Measurements from ENCODE around the gene TMEM132C. TPM values are rescaled to one million over a fixed set of nuclear protein-coding genes. Genes with fewer than 3 reads are reported as not detected.

The TMEM132C gene
- total RNA-seq, 2 experiments from 2014 or later: not detected

DNA sequence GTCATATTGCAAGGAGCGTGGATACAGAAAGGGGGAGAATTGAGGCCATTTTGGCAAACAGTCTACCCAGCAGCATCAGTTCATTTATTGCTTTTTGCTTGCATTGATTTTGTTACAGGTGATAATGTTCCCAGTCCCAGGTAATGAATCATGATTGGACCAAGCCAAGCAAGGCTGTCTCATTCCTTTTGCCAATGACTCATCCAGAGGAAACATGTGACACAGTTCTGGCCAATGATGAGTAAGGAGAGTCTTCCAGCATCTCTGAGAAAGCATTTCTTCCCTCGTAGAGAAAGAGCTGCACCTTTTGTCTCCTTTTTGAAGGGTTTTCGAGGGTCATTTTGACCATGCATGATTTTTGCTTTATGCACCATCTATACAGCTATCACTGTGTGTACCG, 488.6 kb downstream of the TMEM132C start:
- H3K4me3 Mint-ChIP-seq: no peak overlapping the region
- H3K4me1 Mint-ChIP-seq (ENCODE audit: low read depth): no peaks in the 10 kb centered on the region
- intact Hi-C loops (cut with micrococcal nuclease): no loop called here
- ATAC-seq (no peak), DNase-seq (no peak)
- CTCF ChIA-PET: no interaction called here
- H3K9me3 Mint-ChIP-seq: no peaks in the 10 kb centered on the region
- H3K27me3 Mint-ChIP-seq: no peaks in the 10 kb centered on the region
- no peaks in the 10 kb centered on the region for H3K36me3 Mint-ChIP-seq (ENCODE audit: low read depth)
- TF ChIP-seq, protein P1, sequence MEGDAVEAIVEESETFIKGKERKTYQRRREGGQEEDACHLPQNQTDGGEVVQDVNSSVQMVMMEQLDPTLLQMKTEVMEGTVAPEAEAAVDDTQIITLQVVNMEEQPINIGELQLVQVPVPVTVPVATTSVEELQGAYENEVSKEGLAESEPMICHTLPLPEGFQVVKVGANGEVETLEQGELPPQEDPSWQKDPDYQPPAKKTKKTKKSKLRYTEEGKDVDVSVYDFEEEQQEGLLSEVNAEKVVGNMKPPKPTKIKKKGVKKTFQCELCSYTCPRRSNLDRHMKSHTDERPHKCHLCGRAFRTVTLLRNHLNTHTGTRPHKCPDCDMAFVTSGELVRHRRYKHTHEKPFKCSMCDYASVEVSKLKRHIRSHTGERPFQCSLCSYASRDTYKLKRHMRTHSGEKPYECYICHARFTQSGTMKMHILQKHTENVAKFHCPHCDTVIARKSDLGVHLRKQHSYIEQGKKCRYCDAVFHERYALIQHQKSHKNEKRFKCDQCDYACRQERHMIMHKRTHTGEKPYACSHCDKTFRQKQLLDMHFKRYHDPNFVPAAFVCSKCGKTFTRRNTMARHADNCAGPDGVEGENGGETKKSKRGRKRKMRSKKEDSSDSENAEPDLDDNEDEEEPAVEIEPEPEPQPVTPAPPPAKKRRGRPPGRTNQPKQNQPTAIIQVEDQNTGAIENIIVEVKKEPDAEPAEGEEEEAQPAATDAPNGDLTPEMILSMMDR (IDR thresholded peaks at IDR 0.05): no peak
- POLR2A ChIA-PET: no interaction called here
- no peak overlapping the region for H3K27ac Mint-ChIP-seq

Small RNAs within 50 kb of the gene (microRNA-seq; reads per million reads assigned to microRNA genes)
- gene MIR3612 (ENCODE audit: borderline microRNAs expressed, borderline replicate concordance) (not detected), gene MIR4419B (ENCODE audit: borderline microRNAs expressed, borderline replicate concordance) (not detected)

All from activated CD8-positive, alpha-beta T cell treated with anti-CD3 and anti-CD28 coated beads for 36 hours (primary cell).